Adipose tissue (tissue), 3 donors: ENCODE measurements around the gene ATP5F1D. TPM values are rescaled to one million over a fixed set of nuclear protein-coding genes. Genes with fewer than 3 reads are reported as not detected.

ENCODE experiments used
- H3K27ac ChIP-seq: one replicate; pipeline ENCODE4 v1.5.1; 2013; ENCODE audit warnings: low read depth, low read length
- WGBS, 3 donors: extraction: QIAGEN DNeasy Blood & Tissue Kit; methylation state at CpG; one replicate each; pipeline ENCODE4 v1.1.7; 2013; 5-methylcytosine and 5-hydroxymethylcytosine counted together
- polyA plus RNA-seq, 3 donors: library from polyadenylated mRNA; stranded (reverse); fragments of 200-250 nt; gene quantifications; one replicate each; pipeline ENCODE4 v1.2.3, GENCODE V29; 2013
- donor health status: healthy with polysubstance abuse.
- donor health status: Bipolar disorder and iron deficiency.
- donor health status: healthy.

ATP5F1D gene
- polyA plus RNA-seq, 3 donors, result 217 to 303 (median 219) TPM

DNA sequence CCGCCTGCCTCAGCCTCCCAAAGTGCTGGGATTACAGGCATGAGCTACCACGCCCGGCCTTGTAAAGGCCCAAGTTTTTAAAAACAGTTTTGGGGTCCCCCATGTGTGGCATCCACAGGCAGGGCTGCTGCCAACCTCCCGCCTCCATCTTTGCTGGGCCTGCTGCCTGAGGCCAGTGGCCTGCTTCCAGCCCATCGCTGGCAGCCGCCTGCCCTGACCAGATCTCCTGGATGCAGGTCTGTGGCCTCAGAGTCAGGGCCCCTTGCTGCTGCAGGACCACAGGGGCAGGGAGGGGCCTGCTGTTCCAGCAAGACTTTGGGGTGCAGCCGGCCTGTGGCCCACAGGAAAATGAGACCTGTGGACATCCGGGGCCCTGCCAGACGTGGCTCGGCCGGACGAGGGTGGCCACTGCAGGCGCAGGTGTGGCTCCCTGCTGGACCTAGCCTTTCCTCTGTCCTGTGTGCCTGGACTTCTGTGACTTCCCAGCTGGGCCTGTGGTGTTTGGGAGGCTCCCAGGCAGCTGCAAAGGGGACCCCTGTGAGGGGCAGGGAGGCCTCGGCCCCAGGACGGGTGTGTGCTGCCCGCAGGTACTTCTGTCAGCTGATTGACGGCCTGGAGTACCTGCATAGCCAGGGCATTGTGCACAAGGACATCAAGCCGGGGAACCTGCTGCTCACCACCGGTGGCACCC lies 21.6 kb upstream of the ATP5F1D start:
- 91 to 95% (median 95%) methylated on average over 18 to 19 of the region's 19 CpGs for WGBS, 3 donors
- no peak overlapping the region for H3K27ac ChIP-seq

DNA sequence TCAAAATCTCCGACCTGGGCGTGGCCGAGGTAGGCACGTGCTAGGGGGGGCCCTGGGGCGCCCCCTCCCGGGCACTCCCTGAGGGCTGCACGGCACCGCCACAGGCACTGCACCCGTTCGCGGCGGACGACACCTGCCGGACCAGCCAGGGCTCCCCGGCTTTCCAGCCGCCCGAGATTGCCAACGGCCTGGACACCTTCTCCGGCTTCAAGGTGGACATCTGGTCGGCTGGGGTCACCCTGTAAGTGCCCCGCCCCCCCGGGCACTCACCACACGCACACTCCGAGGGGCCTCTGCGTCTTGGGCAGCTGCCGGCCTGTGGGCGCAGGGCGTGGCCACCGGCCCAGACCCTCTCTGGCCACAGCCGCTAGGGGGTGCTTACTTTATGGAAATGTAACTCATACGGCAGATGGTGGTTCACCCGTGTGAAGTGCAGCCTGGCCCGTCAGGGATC lies 21.0 kb upstream of the ATP5F1D start:
- 82 to 91% (median 88%) methylated on average over 33 of the region's 33 CpGs for WGBS, 3 donors
- H3K27ac ChIP-seq, result no peak overlapping the region

DNA sequence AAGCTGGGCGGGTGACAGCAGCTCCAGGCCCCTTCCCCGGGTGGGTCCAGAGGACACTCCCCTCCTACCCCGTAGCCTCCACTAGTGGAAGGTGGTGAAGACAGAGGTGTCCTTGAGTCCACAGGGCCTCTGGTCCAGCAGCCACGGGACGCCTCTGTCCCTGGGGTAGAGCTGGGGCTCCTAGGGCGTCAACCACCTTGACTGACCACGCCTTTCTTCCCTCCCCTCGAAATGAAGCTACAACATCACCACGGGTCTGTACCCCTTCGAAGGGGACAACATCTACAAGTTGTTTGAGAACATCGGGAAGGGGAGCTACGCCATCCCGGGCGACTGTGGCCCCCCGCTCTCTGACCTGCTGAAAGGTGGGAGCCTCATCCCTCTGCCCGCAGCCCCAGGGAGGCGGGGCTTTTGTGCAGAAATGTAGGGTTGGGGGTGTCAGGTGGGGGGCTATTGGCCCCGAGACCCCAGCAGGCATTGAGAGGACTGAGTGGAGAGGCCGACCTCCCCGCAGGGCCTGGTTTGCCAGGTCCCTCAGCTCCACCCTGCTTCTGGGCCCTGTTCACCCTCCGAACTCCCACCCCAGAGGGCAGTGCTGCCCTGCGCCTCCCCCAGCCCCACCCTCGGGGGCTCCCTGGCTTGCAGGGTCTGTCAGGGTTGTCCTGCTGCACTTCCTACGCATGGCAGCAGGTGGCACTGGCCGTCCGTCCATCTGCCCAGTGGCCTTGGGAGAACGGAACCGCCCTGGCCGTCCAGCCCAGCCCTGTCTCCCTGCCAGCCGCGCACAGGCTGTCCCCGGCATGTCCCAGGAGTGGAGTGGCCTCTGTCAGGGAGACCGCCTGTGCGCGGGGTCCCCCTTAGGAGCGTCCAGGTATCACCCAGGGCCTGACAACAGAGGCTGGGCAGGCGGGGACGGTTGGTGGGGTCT lies 20.3 kb upstream of the ATP5F1D start:
- WGBS, 3 donors, result 61 to 75% (median 70%) methylated on average over 37 to 38 of the region's 38 CpGs
- no peak overlapping the region for H3K27ac ChIP-seq

DNA sequence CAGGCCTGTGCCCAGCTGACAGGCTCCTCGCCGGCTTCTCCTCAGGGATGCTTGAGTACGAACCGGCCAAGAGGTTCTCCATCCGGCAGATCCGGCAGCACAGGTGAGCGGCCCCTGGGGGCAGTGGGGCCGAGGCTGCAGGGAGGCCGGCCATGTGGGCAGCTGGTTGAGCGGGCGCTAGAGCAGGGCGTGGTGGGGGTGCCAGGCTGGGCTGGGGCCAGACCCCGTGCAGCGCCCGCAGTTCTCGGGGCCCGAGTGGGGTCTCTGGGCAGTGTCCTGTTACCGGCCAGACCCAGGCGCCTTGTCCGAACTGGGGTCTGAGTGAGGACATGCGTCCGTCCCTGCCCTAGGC lies 19.7 kb upstream of the ATP5F1D start:
- WGBS, 3 donors, result 87 to 91% (median 89%) methylated on average over 22 of the region's 22 CpGs
- H3K27ac ChIP-seq, result no peak overlapping the region

DNA sequence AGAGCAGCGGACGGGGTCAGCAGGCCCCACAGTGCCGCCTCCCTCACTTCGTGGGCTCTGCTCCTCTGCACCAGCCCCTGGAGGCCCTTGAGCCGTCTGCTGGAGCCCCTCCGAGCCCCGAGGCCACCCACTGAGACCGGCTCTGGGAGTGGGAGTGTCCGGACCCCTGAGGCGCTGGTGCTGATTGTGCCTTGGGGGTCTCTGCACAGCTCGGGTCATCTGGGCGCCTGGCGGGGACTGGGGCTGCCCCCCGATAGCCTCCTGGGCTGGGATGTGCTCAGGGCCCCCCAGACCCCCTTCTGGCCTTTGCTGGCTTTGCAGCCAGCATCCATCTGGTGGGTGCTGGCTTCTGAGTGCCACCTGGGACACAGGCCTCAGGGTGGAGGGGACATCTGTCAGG lies 19.2 kb upstream of the ATP5F1D start:
- H3K27ac ChIP-seq, result no peak overlapping the region
- 88 to 89% (median 88%) methylated on average over 13 to 14 of the region's 14 CpGs for WGBS, 3 donors

DNA sequence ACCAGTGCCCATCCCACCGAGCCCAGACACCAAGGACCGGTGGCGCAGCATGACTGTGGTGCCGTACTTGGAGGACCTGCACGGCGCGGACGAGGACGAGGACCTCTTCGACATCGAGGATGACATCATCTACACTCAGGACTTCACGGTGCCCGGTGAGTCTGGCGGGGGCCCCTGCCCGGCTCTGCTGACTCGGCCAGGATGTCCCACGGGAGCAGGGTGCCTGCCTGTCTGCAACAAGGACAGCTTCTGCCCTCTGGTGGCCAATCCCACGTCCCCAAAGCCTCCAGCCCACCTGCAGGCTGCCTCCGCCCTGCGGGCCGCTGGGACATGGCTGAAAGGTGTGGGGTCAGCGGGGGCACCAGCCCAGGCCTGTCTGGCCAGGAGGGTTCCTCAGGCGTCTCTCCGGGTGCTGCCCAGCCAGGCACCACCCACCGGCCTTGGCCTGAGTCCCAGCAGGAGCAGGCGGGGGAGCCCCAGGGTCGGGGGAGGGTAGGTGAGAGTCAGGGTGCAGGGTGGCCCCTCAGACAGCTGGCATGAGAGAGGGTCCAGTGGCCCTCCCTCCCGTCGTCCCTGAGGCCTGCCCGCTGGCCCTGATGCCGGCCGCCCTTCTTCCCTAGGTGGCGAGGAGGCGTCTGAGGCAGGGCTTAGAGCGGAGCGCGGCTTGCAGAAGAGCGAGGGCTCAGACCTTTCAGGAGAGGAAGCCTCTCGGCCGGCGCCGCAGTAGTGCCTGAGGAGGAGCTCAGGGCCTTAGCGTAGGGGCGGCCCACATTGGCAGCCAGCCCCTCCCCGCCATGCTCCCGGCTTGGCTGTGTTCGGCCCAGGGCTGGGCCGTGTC lies 18.3 kb upstream of the ATP5F1D start:
- no peak overlapping the region for H3K27ac ChIP-seq

DNA sequence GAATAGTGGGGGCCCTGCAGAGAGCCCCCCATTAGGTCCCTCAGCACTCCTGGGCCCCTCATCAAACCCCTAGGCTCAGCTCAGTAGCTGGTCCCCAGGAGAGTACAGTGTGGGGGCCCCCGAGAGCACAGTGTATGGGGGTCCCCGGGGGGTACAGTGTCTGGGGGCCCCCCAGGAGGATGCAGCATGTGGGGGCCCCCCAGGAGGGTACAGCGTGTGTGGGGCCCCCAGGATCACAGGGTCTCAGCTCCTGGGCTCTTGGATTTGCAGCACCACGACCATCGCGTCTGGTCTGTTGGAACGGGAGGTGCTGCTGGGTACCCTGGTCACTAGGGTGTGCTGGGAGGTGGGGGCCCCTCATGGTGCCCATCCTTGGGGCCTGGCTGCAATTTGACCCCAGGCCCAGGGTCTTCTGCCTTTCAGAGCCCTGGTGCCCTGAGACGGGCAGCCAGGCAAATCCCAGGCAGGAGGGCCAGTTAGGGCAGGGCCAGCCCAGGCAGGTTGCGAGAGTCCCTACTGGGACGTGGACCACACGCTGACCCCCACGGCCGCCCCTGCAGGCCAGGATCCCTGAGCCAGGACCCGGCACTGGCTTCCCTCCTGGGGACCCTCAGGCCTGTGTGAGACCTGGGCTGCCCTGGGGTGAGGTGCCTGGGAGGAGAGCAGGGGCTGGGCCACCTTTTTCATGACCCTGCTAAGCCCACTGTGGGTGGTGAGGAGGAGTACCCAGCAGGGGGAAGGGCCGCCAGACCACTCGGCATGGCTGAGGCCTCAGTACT lies 17.3 kb upstream of the ATP5F1D start:
- no peak overlapping the region for H3K27ac ChIP-seq
- WGBS, 3 donors, result 90 to 93% (median 91%) methylated on average over 16 of the region's 16 CpGs

More for the DNA sequence above, 18.3 kb upstream of the ATP5F1D start:
- 75 to 77% (median 76%) methylated on average over 44 to 48 of the region's 48 CpGs for WGBS, 3 donors

DNA sequence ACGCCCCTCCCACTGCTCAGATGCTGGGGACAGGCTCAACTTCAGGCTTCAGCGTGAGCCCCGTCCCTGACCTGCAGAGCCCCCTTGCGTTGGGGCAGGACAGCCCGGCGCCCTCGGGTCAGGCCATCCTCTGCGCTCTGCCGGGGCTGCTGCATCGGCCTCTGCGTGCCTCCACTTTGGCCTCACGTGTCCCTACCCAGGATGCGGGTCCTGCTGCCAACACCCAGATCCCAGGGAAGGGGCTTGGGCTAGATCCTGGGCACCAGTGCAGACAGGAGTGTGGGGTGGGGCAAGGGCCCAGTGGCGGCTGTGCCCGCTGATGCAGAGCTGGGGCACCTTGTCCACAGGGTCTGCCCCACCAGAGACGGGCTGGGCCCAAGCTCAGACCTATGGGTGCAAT lies 16.7 kb upstream of the ATP5F1D start:
- WGBS, 3 donors, result 88 to 92% (median 89%) methylated on average over 16 of the region's 16 CpGs
- H3K27ac ChIP-seq, result no peak overlapping the region

DNA sequence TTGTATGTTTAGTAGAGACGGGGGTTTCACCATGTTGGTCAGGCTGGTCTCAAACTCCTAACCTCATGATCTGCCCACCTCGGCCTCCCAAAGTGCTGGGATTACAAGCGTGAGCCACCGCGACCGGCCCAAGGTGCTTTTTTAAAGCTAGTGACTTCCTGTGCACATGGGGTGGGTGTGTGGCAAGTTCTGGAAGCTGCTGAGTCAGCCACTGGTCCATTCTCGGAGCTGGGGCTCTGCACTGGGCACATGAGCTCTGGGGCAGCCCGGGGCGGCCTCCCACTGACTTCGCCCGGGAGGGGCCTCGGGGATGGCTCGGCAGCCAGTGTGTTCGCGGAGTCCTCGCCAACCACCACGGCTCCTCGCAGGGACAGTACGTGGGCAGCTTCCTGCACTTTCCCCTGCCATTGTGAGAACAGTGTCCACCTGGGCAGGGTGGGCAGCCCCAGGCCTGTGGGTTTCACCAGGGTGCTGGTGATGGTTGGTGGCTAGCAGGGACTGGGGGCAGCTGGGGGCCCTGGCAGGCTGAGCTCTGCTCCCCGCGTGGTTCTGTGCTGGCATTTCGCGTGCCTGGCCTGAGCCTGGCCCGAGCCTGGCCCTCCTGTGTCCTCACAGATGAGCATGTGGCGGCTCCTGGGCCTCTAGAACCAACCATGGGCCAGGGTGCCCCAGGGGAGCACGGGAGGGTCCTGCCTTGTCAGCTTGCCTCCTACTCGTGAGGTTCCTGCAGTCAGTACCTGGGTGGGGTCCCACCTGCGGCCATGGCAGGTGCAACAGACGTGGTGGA lies 15.9 kb upstream of the ATP5F1D start:
- no peak overlapping the region for H3K27ac ChIP-seq
- 84 to 92% (median 84%) methylated on average over 28 to 29 of the region's 29 CpGs for WGBS, 3 donors

DNA sequence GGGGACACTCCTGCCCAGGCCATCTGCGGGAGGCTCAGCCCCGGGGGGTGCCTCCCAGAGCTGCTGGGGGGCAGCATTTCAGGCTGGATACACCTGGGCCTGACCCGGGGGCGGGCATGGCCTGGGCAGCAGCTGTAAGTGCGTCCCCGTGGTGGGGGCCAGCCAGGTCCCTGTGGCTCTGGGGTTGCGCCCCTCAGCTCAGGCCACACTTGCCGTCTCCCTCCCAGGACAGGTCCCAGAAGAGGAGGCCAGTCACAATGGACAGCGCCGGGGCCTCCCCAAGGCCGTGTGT lies 15.4 kb upstream of the ATP5F1D start:
- no peak overlapping the region for H3K27ac ChIP-seq
- whole genome bisulfite sequencing, 3 donors, result 92 to 98% (median 93%) methylated on average over 9 to 11 of the region's 11 CpGs

DNA sequence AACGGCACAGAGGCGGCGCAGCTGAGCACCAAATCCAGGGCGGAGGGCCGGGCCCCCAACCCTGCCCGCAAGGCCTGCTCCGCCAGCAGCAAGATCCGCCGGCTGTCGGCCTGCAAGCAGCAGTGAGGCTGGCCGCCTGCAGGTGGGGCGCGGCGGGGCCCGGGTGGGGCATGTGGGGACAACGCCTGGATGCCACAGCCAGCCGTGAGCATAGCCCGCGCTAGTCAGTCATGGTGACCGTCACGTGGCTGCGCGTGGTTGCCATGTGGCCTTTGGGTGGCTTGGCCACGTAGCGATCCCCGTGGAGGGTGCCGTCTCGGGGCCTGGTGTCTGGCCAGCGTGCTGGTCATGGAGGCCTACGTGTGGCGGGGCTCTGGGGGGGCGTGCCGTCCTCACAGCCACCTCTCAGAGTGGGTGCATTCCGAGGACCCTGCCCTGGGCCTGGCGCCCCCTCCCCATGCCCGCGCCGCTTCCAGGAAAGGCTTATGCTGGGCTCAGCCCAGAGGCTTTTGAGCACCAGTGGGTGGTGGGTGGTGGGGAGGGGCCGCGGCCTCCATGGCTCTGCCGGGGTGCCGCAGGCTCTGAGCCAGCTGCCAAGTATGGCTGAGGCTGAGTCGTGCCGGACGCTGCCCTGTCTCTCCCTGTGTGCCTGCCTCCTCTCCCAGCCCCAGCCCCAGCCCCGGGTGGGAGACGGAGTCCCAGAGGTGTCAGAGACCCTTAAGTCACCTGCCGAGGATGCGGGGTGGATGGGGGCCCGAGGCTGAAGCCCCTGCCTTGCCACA lies 14.8 kb upstream of the ATP5F1D start:
- H3K27ac ChIP-seq, result no peak overlapping the region
- WGBS, 3 donors, result 95 to 96% (median 95%) methylated on average over 46 to 50 of the region's 50 CpGs

DNA sequence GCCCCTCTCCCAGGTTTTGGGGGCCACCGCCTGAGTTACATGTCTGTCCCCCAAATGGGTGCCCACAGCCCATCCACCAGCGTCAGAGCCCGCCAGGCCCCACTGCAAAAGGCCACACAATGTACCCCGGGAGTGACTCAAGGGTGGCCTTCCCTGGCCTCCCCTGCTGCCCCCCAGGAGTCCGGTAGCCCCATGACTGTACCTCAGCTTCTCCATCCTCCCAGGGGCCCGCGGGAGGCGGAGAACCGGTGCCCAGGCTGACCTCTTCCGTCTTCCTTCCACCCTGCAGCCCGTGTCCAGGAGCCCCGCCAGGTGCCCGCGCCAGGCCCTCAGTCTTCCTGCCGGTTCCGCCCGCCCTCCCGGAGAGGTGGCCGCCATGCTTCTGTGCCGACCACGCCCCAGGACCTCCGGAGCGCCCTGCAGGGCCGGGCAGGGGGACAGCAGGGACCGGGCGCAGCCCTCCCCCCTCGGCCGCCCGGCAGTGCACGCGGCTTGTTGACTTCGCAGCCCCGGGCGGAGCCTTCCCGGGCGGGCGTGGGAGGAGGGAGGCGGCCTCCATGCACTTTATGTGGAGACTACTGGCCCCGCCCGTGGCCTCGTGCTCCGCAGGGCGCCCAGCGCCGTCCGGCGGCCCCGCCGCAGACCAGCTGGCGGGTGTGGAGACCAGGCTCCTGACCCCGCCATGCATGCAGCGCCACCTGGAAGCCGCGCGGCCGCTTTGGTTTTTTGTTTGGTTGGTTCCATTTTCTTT lies 14.1 kb upstream of the ATP5F1D start:
- WGBS, 3 donors, result 88 to 92% (median 90%) methylated on average over 54 to 56 of the region's 56 CpGs
- H3K27ac ChIP-seq, result no peak overlapping the region

DNA sequence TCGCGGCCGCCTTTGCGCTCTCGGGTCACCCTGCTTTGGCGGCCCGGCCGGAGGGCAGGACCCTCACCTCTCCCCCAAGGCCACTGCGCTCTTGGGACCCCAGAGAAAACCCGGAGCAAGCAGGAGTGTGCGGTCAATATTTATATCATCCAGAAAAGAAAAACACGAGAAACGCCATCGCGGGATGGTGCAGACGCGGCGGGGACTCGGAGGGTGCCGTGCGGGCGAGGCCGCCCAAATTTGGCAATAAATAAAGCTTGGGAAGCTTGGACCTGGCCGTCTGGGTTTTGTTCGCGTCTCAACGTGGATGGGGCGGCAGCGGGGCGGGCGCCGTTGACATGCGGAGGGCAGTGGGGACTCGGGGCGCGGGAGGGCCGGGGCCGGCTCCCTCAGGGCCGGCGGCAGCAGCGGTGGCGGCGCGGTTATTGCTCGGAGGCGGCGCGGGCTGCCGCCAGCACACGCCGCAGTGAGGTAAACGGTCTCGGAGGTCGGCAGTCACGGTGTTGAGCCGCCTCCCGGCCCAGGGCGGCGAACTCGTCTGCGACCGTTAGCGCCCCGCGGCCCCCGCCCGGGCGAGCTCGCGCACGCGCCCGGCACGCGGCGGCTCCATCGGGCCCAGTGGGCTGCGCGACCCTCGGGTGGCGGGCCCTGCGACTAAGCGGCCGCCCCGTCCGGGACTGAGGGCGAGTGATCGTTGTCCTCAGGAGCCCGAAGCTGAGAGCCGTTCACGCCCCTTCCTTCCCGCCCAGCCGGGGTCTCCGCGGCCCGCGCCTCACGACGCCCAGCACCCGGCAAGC lies 13.2 kb upstream of the ATP5F1D start:
- WGBS, 3 donors, result 96 to 97% (median 97%) methylated on average over 77 to 100 of the region's 100 CpGs
- H3K27ac ChIP-seq, result no peak overlapping the region

DNA sequence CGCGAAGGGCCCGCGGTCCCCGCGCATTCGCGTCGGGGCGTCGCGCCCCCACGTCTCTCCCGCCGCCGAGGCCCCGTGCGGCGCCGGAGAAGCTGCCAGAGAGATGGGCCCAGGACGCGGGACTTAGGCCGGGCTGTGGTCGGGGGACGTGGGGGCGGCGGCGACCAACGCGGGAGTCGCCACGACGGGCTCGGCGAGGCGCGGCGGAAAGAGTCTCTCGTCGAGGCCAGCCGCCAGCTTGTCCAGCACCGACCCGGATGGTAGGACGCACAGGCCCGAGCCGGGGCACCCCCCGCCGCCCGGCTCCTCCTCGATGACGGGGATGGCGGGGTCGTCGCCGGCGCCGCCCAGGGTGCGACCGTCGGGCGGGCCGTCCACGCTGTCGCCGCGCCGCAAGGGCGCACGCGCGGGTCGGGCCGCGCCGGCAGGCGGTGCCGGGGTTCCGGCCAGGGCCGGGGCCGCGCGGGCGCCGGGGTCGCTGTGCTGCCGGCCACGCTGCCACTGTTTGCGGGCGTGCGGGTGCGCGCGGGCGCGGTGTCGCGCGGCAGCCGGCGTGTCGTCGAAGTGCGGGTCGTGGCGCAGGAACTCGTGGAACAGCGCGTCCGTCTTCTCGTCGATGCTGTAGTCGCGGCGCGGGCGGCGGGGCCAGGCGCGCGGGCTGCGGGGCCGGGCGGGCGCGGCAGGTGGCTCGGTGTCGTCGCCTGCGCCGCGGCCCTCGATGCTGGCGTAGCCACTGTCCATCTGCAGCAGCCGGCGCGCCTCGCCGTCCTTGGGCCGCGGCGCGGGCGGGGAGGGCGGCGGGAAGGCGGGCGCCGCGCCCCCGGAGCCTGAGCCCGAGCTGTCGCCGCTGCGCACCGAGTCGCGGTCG lies 12.3 kb upstream of the ATP5F1D start:
- WGBS, 3 donors, result 94 to 98% (median 96%) methylated on average over 100 to 158 of the region's 158 CpGs
- H3K27ac ChIP-seq, result no peak overlapping the region
